GDM1 (cell line): ENCODE data around the gene EHMT1.
"Not testable (repeated sequence)": the region's sequence is repeated elsewhere in the genome, so short reads cannot be mapped to it uniquely, and the experiment has no call there.

Experiments
- DNase-seq: peaks from one replicate; lab custom pipeline; 2025; lab: John Stamatoyannopoulos, UW

The EHMT1 gene

GRCh38 chr9:137590469-137591383 is 28.1 kb upstream of the EHMT1 start, which contains the start of gene ZMYND19:
TSS of gene ZMYND19 (minus strand) at chr9:137590512. CDS start at chr9:137590263, 249 bp downstream.
- peak; percentile 90 for DNase-seq

GRCh38 chr9:137592767-137593166 is 26.0 kb upstream of the EHMT1 start:
- no peak for DNase-seq

- no peak for DNase-seq
These were observed 25.6 kb upstream of the EHMT1 start for GRCh38 chr9:137593176-137593575.

- not testable (repeated sequence) for DNase-seq
These were observed 22.2 kb upstream of the EHMT1 start for GRCh38 chr9:137596577-137596976.

GRCh38 chr9:137598943-137599342 is 19.9 kb upstream of the EHMT1 start:
- no peak for DNase-seq

GRCh38 chr9:137602661-137603060 is 16.1 kb upstream of the EHMT1 start:
- DNase-seq: peak; percentile 36

- DNase-seq: no peak
These were observed 14.9 kb upstream of the EHMT1 start for GRCh38 chr9:137603879-137604278.

GRCh38 chr9:137604345-137605086 is 14.3 kb upstream of the EHMT1 start:
- DNase-seq: no peak

- DNase-seq: peak; percentile 90
These were observed 13.4 kb upstream of the EHMT1 start, which contains the start of gene ARRDC1 for GRCh38 chr9:137605121-137606004. TSS of gene ARRDC1 (plus strand) at chr9:137605686. CDS start at chr9:137605718, 32 bp downstream.

- DNase-seq: no peak
These were observed 12.7 kb upstream of the EHMT1 start for GRCh38 chr9:137606005-137606621.

- DNase-seq: no peak
These were observed 12.1 kb upstream of the EHMT1 start for GRCh38 chr9:137606734-137607138.

- no peak for DNase-seq
These were observed 11.5 kb upstream of the EHMT1 start for GRCh38 chr9:137607141-137607857.

- no peak for DNase-seq
These were observed 7.9 kb upstream of the EHMT1 start for GRCh38 chr9:137610944-137611343.

- no peak for DNase-seq
These were observed 6.9 kb upstream of the EHMT1 start for GRCh38 chr9:137611623-137612609.

GRCh38 chr9:137612741-137613142 is 6.1 kb upstream of the EHMT1 start:
- DNase-seq: no peak

GRCh38 chr9:137613259-137613658 is 5.5 kb upstream of the EHMT1 start:
- no peak for DNase-seq

- no peak for DNase-seq
These were observed 4.9 kb upstream of the EHMT1 start for GRCh38 chr9:137613738-137614523.

GRCh38 chr9:137614631-137615386 is 4.0 kb upstream of the EHMT1 start:
- DNase-seq: no peak
